Muscle layer of colon (tissue), 2 donors: Measurements from ENCODE around the gene PSPC1.
"Not testable (repeated sequence)": the region's sequence is repeated elsewhere in the genome, so short reads cannot be mapped to it uniquely, and the experiment has no call there.

Experiments used
- H3K27ac ChIP-seq: one replicate; pipeline ENCODE4 v1.7.0; 2013; ENCODE audit warnings: low read depth, mild to moderate bottlenecking, low read length, moderate library complexity
- H3K27me3 ChIP-seq, 2 donors: one replicate each; pipeline ENCODE4 v1.7.0; 2013; ENCODE audit warnings: low read length in 2 of 2, mild to moderate bottlenecking in 2 of 2; ENCODE audit not compliant: insufficient read depth in 2 of 2, control insufficient read depth in 1 of 2
- H3K36me3 ChIP-seq: one replicate; pipeline ENCODE4 v1.7.0; 2013; ENCODE audit warnings: mild to moderate bottlenecking, low read length; ENCODE audit not compliant: insufficient read depth
- H3K4me1 ChIP-seq: one replicate; pipeline ENCODE4 v1.7.0; 2013; ENCODE audit warnings: mild to moderate bottlenecking, low read length; ENCODE audit not compliant: insufficient read depth
- H3K4me3 ChIP-seq, 2 donors: one replicate each; pipeline ENCODE4 v1.7.0; 2013; ENCODE audit warnings: low read length in 2 of 2, low read depth in 1 of 2, mild to moderate bottlenecking in 1 of 2, moderate library complexity in 1 of 2
- H3K9ac ChIP-seq: one replicate; pipeline ENCODE4 v1.7.0; 2013; ENCODE audit warnings: low read length
- H3K9me3 ChIP-seq: one replicate; pipeline ENCODE4 v1.7.0; 2013; ENCODE audit warnings: mild to moderate bottlenecking, low read length
- donor health status: abdominal sarcoma.
- donor health status: Adenocarcinoma of cecum.

The PSPC1 gene

DNA sequence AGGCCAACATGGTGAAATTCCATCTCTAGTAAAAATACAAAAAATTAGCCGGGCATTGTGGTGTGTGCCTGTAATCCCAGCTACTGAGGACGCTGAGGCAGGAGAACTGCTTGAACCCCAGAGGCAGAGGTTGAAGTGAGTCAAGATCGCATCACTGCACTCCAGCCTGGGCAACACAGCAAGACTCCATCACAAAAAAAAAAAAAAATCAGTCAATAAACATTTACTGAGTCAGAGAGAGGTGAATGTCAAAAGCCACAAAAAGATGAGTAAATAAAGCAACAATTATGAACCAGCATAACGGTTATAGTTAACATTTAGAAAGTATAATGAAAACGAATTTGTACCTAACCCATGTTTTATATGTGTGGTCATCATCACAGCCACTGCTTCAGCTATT lies 23.1 kb downstream of the PSPC1 start:
- H3K27ac ChIP-seq, result no peak overlapping the region
- H3K4me1 ChIP-seq, result no peaks in the 10 kb centered on the region
- H3K9ac ChIP-seq, result no peak overlapping the region
- no peaks in the 10 kb centered on the region for H3K27me3 ChIP-seq
- H3K36me3 ChIP-seq, result peaks cover 11% of the 10 kb centered on the region
- H3K9me3 ChIP-seq, result no peaks in the 10 kb centered on the region
- no peak overlapping the region for H3K4me3 ChIP-seq

DNA sequence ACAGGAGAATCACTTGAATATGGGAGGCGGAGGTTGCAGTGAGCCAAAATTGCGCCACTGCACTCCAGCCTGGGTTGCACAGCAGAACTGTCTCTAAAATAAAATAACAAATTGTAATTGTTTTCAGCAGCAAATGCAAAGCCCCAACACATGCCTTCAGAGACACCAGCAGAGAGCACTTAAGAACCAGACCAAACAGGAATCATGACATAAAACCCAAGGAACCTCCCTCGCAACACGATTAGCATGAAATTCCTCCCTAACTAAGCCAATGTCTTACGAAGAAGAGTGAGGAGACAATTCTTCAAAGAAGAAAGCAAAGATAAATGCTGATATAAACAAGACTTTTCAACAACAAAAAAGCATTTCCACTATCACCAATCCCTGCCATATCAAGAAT lies 40.1 kb downstream of the PSPC1 start:
- Histone ChIP-seq H3K4me3 (no peak overlapping the region), H3K9me3 (no peaks in the 10 kb centered on the region), H3K27ac (no peak overlapping the region), H3K9ac (no peak overlapping the region), H3K36me3 (peaks cover 24% of the 10 kb centered on the region), H3K4me1 (no peaks in the 10 kb centered on the region), H3K27me3 (no peaks in the 10 kb centered on the region)

DNA sequence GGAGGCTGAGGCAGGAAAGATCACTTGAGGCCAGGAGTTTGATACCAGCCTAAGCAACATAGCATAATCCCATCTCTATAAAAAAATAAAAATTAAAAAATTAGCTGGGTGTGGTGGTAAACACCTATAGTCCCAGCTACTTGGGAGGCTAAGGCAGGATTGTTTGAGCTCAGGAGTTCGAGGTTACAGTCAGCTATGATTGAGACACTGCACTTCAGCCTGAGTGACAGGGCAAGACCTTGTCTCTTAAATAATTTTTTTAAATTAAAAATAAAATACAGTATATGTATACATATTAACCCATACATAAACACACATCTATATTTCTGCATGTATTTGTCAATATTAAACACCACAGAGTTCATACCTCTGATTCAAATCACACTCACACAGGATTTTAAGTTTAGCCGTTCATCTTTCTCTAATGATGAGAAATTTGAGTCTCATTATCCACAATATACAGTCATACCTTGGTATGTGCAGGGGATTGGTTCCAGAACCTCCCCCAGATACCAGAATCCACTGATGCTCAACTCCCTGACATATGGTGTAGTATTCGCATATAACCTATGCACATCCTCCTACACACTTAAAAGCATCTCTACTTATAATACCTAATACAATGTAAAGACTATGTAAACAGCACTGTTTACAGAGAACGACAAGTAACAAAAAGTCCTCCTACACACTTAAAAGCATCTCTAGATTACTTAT lies 44.7 kb downstream of the PSPC1 start:
- no peak overlapping the region for H3K27ac ChIP-seq
- no peak overlapping the region for H3K4me3 ChIP-seq
- H3K4me1 ChIP-seq, result no peaks in the 10 kb centered on the region
- no peaks in the 10 kb centered on the region for H3K27me3 ChIP-seq
- peaks cover 21% of the 10 kb centered on the region for H3K36me3 ChIP-seq
- H3K9ac ChIP-seq, result no peak overlapping the region
- no peaks in the 10 kb centered on the region for H3K9me3 ChIP-seq

DNA sequence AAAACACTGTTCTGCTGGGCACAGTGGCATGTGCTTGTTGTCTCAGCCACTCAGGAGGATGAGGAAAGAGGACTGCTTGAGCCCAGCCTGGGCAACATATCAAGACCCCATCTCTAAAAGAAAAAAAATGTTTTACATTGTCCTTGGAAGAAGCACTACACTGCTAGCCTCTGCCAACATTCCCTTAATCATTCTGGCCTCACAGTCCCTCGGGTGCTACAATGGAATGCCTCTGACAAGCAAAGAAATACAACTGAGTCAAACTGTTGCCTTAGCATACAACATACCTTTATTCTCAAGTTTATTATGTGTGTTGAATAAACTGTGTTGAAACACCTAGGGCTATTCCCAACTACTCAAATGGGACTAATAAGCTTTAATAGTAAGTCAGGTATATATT lies 56.1 kb downstream of the PSPC1 start:
- H3K4me1 ChIP-seq, result no peaks in the 10 kb centered on the region

DNA sequence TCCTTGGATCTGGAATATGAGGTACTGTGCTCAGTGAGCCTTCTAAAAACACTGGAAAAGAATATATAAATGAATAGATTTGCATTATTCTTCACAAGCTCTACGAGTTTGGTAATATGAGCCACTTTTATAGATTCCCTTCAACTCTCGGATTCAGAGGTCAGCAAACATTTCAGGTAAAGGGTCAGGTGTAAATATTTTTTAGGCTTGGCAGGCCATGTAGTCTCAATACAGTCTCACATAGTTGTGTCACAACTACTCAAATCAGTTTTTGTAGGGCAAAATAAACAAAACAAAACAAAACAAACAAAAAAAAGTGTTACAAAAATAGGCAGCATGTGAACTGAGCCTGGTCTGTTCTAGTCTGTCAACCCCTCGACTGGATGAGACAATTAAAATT lies 57.4 kb downstream of the PSPC1 start:
- H3K27me3 ChIP-seq, result no peaks in the 10 kb centered on the region
- peaks cover 7% of the 10 kb centered on the region for H3K36me3 ChIP-seq
- no peak overlapping the region for H3K27ac ChIP-seq
- H3K4me3 ChIP-seq, result no peak overlapping the region
- H3K9me3 ChIP-seq, result no peaks in the 10 kb centered on the region
- no peaks in the 10 kb centered on the region for H3K4me1 ChIP-seq
- H3K9ac ChIP-seq, result no peak overlapping the region

More for the DNA sequence above, 56.1 kb downstream of the PSPC1 start:
- Histone ChIP-seq H3K27ac (no peak overlapping the region), H3K27me3 (no peaks in the 10 kb centered on the region), H3K36me3 (peaks cover 12% of the 10 kb centered on the region), H3K9me3 (no peaks in the 10 kb centered on the region), H3K4me3 (no peak overlapping the region), H3K9ac (no peak overlapping the region)

DNA sequence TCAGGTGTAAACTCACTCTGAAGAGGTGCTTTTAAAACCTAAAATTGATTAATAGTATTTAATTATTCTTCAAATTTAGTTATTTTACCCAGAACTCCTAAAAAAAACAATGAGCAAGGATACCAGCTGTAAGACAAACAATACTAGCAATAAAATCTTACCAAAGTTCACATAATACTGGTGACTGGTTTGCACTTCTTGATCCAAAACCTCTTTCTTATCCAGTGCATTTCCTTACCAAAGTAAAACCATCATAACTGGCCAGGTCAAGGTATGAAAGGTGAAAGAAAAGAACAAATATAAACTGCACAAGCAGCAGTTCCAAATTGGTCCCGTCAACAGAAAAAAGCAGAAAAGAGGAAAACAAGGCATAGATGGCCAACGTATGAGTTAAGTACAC lies 62.7 kb downstream of the PSPC1 start:
- Histone ChIP-seq H3K9me3 (no peaks in the 10 kb centered on the region), H3K4me3 (no peak overlapping the region), H3K27ac (no peak overlapping the region), H3K9ac (no peak overlapping the region), H3K36me3 (no peaks in the 10 kb centered on the region), H3K4me1 (no peaks in the 10 kb centered on the region), H3K27me3 (no peaks in the 10 kb centered on the region)

DNA sequence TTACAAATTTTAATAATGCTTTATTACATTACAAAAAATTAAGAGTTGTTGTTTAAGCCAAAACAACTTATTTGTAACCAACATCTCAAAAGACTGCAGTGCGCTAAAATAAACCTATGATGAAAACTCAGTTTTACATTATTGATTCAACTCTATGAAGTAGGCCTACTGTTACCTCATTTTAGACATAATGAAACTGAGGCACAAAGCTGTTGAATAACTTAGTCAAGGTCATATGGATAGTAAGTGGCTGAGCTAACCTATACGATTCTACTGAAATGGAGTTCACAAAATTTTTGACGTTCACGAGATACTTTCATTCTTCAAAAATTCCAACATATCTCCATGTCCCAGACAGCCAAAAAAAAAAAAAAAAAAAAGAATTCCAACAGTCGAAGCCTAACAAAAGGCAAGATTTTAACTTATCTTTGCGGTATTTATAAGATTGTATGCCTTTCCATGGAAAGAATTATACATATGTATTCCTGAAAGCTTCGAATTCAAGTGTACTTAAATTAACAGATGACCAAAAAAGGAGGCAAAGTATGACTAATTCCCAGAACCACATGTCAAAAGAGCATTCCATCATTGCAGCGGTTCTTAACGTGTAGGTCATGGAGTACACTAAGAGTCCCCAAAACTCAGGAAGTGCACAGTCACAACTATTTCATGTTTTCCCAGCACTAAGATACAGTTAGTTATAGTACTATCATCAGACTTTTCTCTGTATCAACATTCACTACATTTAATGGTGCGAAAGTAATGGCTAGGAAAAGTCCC lies 69.4 kb downstream of the PSPC1 start:
- no peak overlapping the region for H3K27ac ChIP-seq
- H3K27me3 ChIP-seq, result no peaks in the 10 kb centered on the region
- H3K36me3 ChIP-seq, result no peaks in the 10 kb centered on the region
- H3K4me1 ChIP-seq, result no peaks in the 10 kb centered on the region
- H3K9ac ChIP-seq, result no peak overlapping the region
- H3K9me3 ChIP-seq, result no peaks in the 10 kb centered on the region
- H3K4me3 ChIP-seq, result no peak overlapping the region

DNA sequence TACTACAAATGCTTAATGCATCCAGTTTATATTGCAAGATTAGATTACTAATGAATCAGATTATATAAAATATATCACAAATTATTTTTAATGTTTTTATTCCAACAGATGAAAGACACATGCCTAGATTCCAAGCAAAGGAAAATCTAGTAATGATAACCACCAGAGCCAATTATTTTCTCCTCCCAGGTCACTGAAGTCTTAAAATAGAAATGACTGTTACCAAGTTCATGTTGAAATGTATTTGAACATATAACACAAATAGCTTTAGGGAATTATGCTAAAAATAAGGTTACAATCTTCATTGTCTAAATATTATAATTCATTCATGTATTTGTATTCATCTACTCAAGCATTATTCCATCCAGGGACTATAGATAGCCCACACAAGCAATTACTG lies 73.0 kb downstream of the PSPC1 start:
- H3K36me3 ChIP-seq, H3K27me3 ChIP-seq, H3K9ac ChIP-seq, H3K4me3 ChIP-seq, H3K4me1 ChIP-seq, H3K9me3 ChIP-seq, H3K27ac ChIP-seq: not testable (repeated sequence)

DNA sequence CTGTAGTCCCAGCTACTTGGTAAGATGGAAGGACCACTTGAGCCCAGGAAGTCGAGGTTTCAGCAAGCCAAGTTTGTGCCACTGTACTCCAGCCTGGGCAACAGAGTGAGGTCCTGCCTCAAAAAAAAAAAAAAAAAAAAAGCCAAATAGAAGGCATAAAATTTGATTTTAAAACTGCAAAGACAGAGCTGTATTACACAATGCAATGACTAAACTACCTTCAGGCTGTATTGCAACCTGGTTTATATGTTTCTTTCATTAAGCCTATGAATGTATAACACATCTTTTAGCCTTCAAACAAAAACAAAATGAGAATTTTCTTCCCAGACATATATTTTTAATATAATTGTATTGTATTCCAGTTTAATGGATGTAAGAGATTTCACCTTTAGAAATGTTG lies 73.7 kb downstream of the PSPC1 start:
- H3K9me3 ChIP-seq, H3K27me3 ChIP-seq, H3K27ac ChIP-seq, H3K4me1 ChIP-seq, H3K9ac ChIP-seq, H3K36me3 ChIP-seq, H3K4me3 ChIP-seq: not testable (repeated sequence)

DNA sequence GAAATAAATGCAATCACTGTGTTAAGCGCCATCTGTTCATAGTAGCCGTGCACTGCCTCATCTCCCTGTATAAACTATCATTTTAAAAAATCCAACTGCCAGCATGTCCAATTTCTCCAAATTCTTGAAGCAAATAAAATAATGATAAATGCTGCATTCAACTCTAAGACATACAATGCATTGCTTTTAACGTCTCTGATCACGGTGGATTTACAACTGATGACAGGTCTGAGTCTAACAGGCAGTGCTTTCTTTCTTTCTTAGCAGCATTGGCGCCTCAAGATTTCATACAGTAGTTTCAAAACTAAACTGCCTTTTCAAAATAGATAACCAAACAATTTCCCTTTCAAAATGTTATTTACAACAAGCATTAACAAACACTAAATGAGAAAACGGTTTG lies 78.5 kb downstream of the PSPC1 start:
- not testable (repeated sequence) for H3K36me3 ChIP-seq, H3K4me3 ChIP-seq, H3K4me1 ChIP-seq, H3K9ac ChIP-seq, H3K27ac ChIP-seq, H3K9me3 ChIP-seq, H3K27me3 ChIP-seq

DNA sequence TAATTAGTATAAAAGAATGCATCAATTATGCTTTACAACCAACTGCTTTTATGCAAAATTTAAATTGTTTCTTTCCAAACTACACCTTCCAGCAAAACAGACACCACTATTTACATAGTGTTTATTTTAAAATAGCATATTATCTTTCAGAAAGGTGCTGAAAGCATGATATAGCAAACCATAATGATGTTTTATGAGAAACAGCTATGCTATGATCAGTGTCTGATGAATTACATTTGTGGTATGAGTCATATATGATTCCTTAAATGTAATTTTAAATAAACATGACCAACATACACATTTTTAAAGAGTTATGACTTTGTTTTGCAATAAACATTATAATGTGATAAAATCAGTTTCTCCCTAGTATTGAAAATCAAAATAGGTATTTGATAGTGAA lies 81.1 kb downstream of the PSPC1 start:
- H3K4me1 ChIP-seq, H3K9me3 ChIP-seq: not testable (repeated sequence)

DNA sequence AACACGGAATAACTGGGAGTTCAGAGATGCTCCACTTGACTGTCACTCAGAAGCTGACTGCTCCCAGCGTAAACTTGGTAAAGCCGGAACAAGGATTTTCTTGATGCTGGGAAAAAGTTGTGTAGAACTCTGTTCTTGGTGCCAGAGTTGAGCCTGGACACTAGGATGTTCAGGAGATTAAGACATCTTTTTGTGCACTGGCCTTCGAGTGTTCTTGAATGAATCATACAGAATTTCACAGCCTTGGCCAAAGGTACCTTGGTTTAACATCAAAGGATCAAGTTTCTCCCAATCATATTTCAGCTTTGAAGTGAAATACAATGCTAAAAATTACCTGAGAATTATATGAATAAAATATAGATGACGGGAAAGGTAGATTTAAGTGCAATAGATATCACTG lies 81.8 kb downstream of the PSPC1 start:
- H3K9ac ChIP-seq, H3K36me3 ChIP-seq, H3K9me3 ChIP-seq, H3K27ac ChIP-seq, H3K27me3 ChIP-seq, H3K4me3 ChIP-seq, H3K4me1 ChIP-seq: not testable (repeated sequence)

More for the DNA sequence above, 81.1 kb downstream of the PSPC1 start:
- H3K27ac ChIP-seq, H3K27me3 ChIP-seq, H3K9ac ChIP-seq, H3K36me3 ChIP-seq, H3K4me3 ChIP-seq: not testable (repeated sequence)
